SK-N-SH (cell line): ENCODE measurements around the gene TP53I3. TPM values are rescaled to one million over a fixed set of nuclear protein-coding genes. Genes with fewer than 3 reads are reported as not detected.

Experiments
- CTCF ChIA-PET: fragments of 300-600, 350-600 bp; formaldehyde crosslinking; extraction: SDS; loops from one replicate; lab custom pipeline; 2021; lab: Yijun Ruan, JAX
- POLR2A ChIA-PET: fragments of 350-600 bp; sonication (Branson Sonifier 250); formaldehyde crosslinking; extraction: SDS; loops from one replicate; lab custom pipeline; 2020; ENCODE audit warnings: antibody characterized with exemption, inconsistent platforms; lab: Yijun Ruan, JAX
- DNase-seq: peaks from one replicate; pipeline ENCODE4 v3.0.0; 2012
- H2AFZ ChIP-seq: fragments of 200-600 bp; sonication (generic); 2 replicates; pipeline ENCODE4 v1.8.1; 2016; ENCODE audit warnings: antibody characterized with exemption, mild to moderate bottlenecking, low read depth
- H3F3A ChIP-seq: fragments of 200-600 bp; sonication (generic); replicated peaks from 2 replicates; pipeline ENCODE3; 2016; ENCODE audit warnings: antibody characterized with exemption, mild to moderate bottlenecking; ENCODE audit not compliant: insufficient read depth
- H3K27ac ChIP-seq, 2 experiments: fragments of 200-500 bp in 1 of 2; fragments of 200-600 bp in 1 of 2; sonication (Bioruptor generic) in 1 of 2; sonication (generic), shearing (Covaris generic) in 1 of 2; 2 replicates each; pipeline versions ENCODE4 v1.5.1 to v1.6.1; 2014 to 2016; ENCODE audit warnings: low read depth in 2 of 2, inconsistent platforms in 1 of 2, low read length in 1 of 2, mild to moderate bottlenecking in 1 of 2, mixed read lengths in 1 of 2
- H3K27me3 ChIP-seq: fragments of 200-600 bp; sonication (generic), shearing (Covaris generic); 2 replicates; pipeline ENCODE4 v1.6.1; 2016; ENCODE audit warnings: mixed run types; ENCODE audit not compliant: insufficient read depth
- H3K36me3 ChIP-seq, 2 experiments: fragments of 200-500 bp in 1 of 2; fragments of 200-600 bp in 1 of 2; sonication (Bioruptor generic) in 1 of 2; sonication (generic) in 1 of 2; replicated peaks in 1 of 2; 2 replicates each; pipeline versions ENCODE3 to v1.5.1; 2014 to 2016; ENCODE audit warnings: low read length in 1 of 2, mild to moderate bottlenecking in 1 of 2; ENCODE audit not compliant: insufficient read depth in 2 of 2, control insufficient read depth in 1 of 2
- H3K4me1 ChIP-seq, 2 experiments: fragments of 200-500 bp in 1 of 2; fragments of 200-600 bp in 1 of 2; sonication (Bioruptor generic) in 1 of 2; sonication (generic), shearing (Covaris generic) in 1 of 2; 2 replicates each; pipeline versions ENCODE4 v1.5.1 to v1.6.1; 2014 to 2016; ENCODE audit warnings: low read depth in 1 of 2, low read length in 1 of 2, mixed run types in 1 of 2; ENCODE audit not compliant: insufficient read depth in 2 of 2, control insufficient read depth in 1 of 2
- H3K4me2 ChIP-seq: fragments of 200-600 bp; sonication (generic), shearing (Covaris generic); 2 replicates; pipeline ENCODE4 v1.6.1; 2017; ENCODE audit warnings: mixed run types
- H3K4me3 ChIP-seq, 2 experiments: fragments of 200-500 bp in 1 of 2; fragments of 200-600 bp in 1 of 2; sonication (Bioruptor generic) in 1 of 2; sonication (generic), shearing (Covaris generic) in 1 of 2; 2 replicates each; pipeline versions ENCODE4 v1.5.1 to v1.8.1; 2014 to 2016; ENCODE audit warnings: low read depth in 2 of 2, inconsistent platforms in 1 of 2, low read length in 1 of 2, mild to moderate bottlenecking in 1 of 2, mixed read lengths in 1 of 2, moderate library complexity in 1 of 2
- H3K79me2 ChIP-seq: fragments of 200-600 bp; sonication (generic); 2 replicates; pipeline ENCODE4 v1.8.1; 2017; ENCODE audit warnings: mild to moderate bottlenecking; ENCODE audit not compliant: insufficient read depth
- H3K9ac ChIP-seq: fragments of 200-600 bp; sonication (generic); 2 replicates; pipeline ENCODE4 v1.6.1; 2017; ENCODE audit warnings: mixed run types
- H3K9me2 ChIP-seq: fragments of 200-600 bp; sonication (generic); 2 replicates; pipeline ENCODE4 v1.6.1; 2017; ENCODE audit warnings: mixed run types
- H3K9me3 ChIP-seq: fragments of 200-600 bp; sonication (generic); 2 replicates; pipeline ENCODE4 v1.6.1; 2017; ENCODE audit warnings: mixed run types, mild to moderate bottlenecking, moderate library complexity
- H4K20me1 ChIP-seq: fragments of 200-600 bp; sonication (generic); 2 replicates; pipeline ENCODE4 v1.6.1; 2017; ENCODE audit warnings: mild to moderate bottlenecking, mixed run types; ENCODE audit not compliant: insufficient read depth
- CTCF ChIP-seq: fragments of 200-600 bp; sonication (generic); IDR thresholded peaks from 2 replicates; pipeline ENCODE4 v1.6.1; 2017; ENCODE audit warnings: antibody characterized with exemption, mild to moderate bottlenecking, moderate library complexity
- EP300 ChIP-seq, 2 experiments: IDR thresholded peaks; 2 replicates each; pipeline versions ENCODE4 v1.4.0 to v1.6.1; 2012; ENCODE audit warnings: borderline replicate concordance in 1 of 2, low read depth in 1 of 2, low read length in 1 of 2
- FOXJ3 ChIP-seq: sonication (generic); formaldehyde crosslinking; IDR thresholded peaks from 2 replicates; pipeline ENCODE4 v1.5.1; 2020; ENCODE audit warnings: mild to moderate bottlenecking, missing genetic modification reagents
- JUND ChIP-seq: IDR thresholded peaks from 2 replicates; pipeline ENCODE4 v1.4.0; 2012
- MAX ChIP-seq: IDR thresholded peaks from 2 replicates; pipeline ENCODE4 v1.4.0; 2012; ENCODE audit warnings: low read depth
- MEF2A ChIP-seq: IDR thresholded peaks from 2 replicates; pipeline ENCODE4 v1.4.0; 2012; ENCODE audit warnings: low read depth, borderline replicate concordance
- MXI1 ChIP-seq: IDR thresholded peaks from 2 replicates; pipeline ENCODE4 v1.6.1; 2012; ENCODE audit warnings: mild to moderate bottlenecking, low read depth, low read length, improper control_type of control experiment
- PBX3 ChIP-seq: IDR thresholded peaks from 2 replicates; pipeline ENCODE4; 2012
- TAF1 ChIP-seq: IDR thresholded peaks from 2 replicates; pipeline ENCODE4 v1.6.1; 2012; ENCODE audit warnings: low read depth, mild to moderate bottlenecking, low read length, moderate library complexity, borderline replicate concordance
- TCF12 ChIP-seq: IDR thresholded peaks from 2 replicates; pipeline ENCODE4 v1.4.0; 2012
- USF2 ChIP-seq: fragments of 150-350 bp; IDR thresholded peaks from 2 replicates; pipeline ENCODE4 v1.6.1; 2017; ENCODE audit warnings: antibody characterized with exemption, low read length, low read depth, borderline replicate concordance
- YY1 ChIP-seq: IDR thresholded peaks from 2 replicates; pipeline ENCODE4 v1.4.0; 2012; ENCODE audit warnings: low read depth, mild to moderate bottlenecking
- WGBS: methylation state at CpG from one replicate; pipeline ENCODE4 v1.1.6; 2017; ENCODE audit warnings: low lambda C conversion rate; 5-methylcytosine and 5-hydroxymethylcytosine counted together
- polyA plus RNA-seq, 3 experiments: library from polyadenylated mRNA; depleted of rRNA; stranded (reverse); fragments of >200 nt; gene quantifications; 2 replicates each; pipeline ENCODE4 v1.2.3, GENCODE V29; 2012

Gene TP53I3
- polyA plus RNA-seq, 1 of the 3 experiments (the other 2 are of a cell fraction) = 110 TPM

GRCh38 chr2:24065341-24065740 lies 19.3 kb downstream of the TP53I3 start:
- ChIA-PET POLR2A (no interaction called here), CTCF (interaction anchor here (0.6 to 2.6 kb wide), 4 partner anchors 15 to 241 kb away, joined by 3 to 8 read pairs (median 7); partner anchors contain the start of genes ATAD2B and TP53I3)
- peaks cover 22% of the 10 kb centered on the region for H3F3A ChIP-seq
- no peaks in the 10 kb centered on the region for H3K27me3 ChIP-seq
- no peaks in the 10 kb centered on the region for H3K4me1 ChIP-seq
- no peak overlapping the region for H3K9ac ChIP-seq
- H4K20me1 ChIP-seq = no peaks in the 10 kb centered on the region
- TF ChIP-seq JUND (no peak), MEF2A (no peak), EP300 (IDR thresholded peaks at IDR 0.05; ENCODE audit: borderline replicate concordance in 1 of 2, low read depth in 1 of 2, low read length in 1 of 2) (no peak), MXI1 (no peak), FOXJ3 (CRISPR knock-in tag) (no peak), TAF1 (no peak), CTCF (no peak), TCF12 (no peak), USF2 (no peak), PBX3 (no peak), MAX (no peak)
- no peak overlapping the region for H2AFZ ChIP-seq
- no peak for DNase-seq
- peaks cover 4% of the 10 kb centered on the region; the same call in 1 of the 2 replicates for H3K79me2 ChIP-seq
- no peaks in the 10 kb centered on the region for H3K9me2 ChIP-seq
- 86% methylated on average over 2 of the region's 2 CpGs for WGBS
- no peak overlapping the region for H3K27ac ChIP-seq
- no peaks in the 10 kb centered on the region for H3K9me3 ChIP-seq
- peaks cover 53 to 56% of the 10 kb centered on the region in 2 experiments for H3K36me3 ChIP-seq
- H3K4me3 ChIP-seq = no peak overlapping the region
- H3K4me2 ChIP-seq = no peak overlapping the region

- CTCF ChIA-PET = interaction anchor here (0.7 to 5.3 kb wide), 4 partner anchors 8 to 235 kb away, joined by 3 to 43 read pairs (median 39); partner anchors contain the start of genes ATAD2B and FKBP1B
- no peaks in the 10 kb centered on the region for H3K9me2 ChIP-seq
- 79% methylated on average over 4 of the region's 4 CpGs for WGBS
- TF ChIP-seq YY1 (no peak), CTCF (peak; percentile 8; the same call in 1 of the 2 replicates)
- TF ChIP-seq, all 33 proteins: peak for 1
- Histone ChIP-seq H3K9me3 (no peaks in the 10 kb centered on the region), H3K36me3 (peaks cover 6 to 21% of the 10 kb centered on the region in 2 experiments), H3K4me3 (no peak overlapping the region), H3K79me2 (no peaks in the 10 kb centered on the region), H3K9ac (no peak overlapping the region), H3K27me3 (no peaks in the 10 kb centered on the region), H3K27ac (no peak overlapping the region), H3K4me2 (no peak overlapping the region), H3F3A (no peaks in the 10 kb centered on the region), H2AFZ (no peak overlapping the region), H3K4me1 (peaks cover 0 to 9% of the 10 kb centered on the region in 2 experiments; a peak in 1 of 4 replicates), H4K20me1 (no peaks in the 10 kb centered on the region)
- DNase-seq = no peak
- POLR2A ChIA-PET = interaction anchor here (0.7 kb wide), 2 partner anchors 14 to 344 kb away, joined by 3 to 7 read pairs; no protein-coding TSS in a partner anchor
Observed at GRCh38 chr2:24058564-24059271, 25.9 kb downstream of the TP53I3 start.
